Fibroblast of skin of left quadriceps (primary cell): Measurements from ENCODE around the gene PDGFB.

Source experiments
- DNase-seq, 2 experiments: peaks; one replicate each; pipeline ENCODE4 v3.0.0-alpha.2; 2013; ENCODE audit warnings: low read depth in 2 of 2

PDGFB gene

GRCh38 chr22:39254789-39255298 lies 10.1 kb upstream of the PDGFB start:
- DNase-seq: no peak

GRCh38 chr22:39254122-39254521 lies 9.3 kb upstream of the PDGFB start:
- DNase-seq: no peak

- DNase-seq: peak; percentile 59 to 62
Observed at GRCh38 chr22:39253435-39254070, 8.8 kb upstream of the PDGFB start.

- no peak for DNase-seq
Observed at GRCh38 chr22:39252461-39253434, 8.0 kb upstream of the PDGFB start.

GRCh38 chr22:39251762-39252460 lies 7.1 kb upstream of the PDGFB start:
- no peak for DNase-seq

GRCh38 chr22:39250838-39251237 lies 6.1 kb upstream of the PDGFB start:
- no peak for DNase-seq

GRCh38 chr22:39250131-39250530 lies 5.3 kb upstream of the PDGFB start:
- no peak for DNase-seq

GRCh38 chr22:39249086-39249704 lies 4.4 kb upstream of the PDGFB start:
- DNase-seq: no peak

- no peak for DNase-seq
Observed at GRCh38 chr22:39248254-39248653, 3.5 kb upstream of the PDGFB start.

- DNase-seq: no peak
Observed at GRCh38 chr22:39247361-39247760, 2.6 kb upstream of the PDGFB start.

- no peak for DNase-seq
Observed at GRCh38 chr22:39246690-39247332, 2.0 kb upstream of the PDGFB start.

- no peak for DNase-seq
Observed at GRCh38 chr22:39246217-39246616, 1.4 kb upstream of the PDGFB start.

GRCh38 chr22:39245130-39246039 lies 603 bp upstream of the PDGFB start:
- DNase-seq: no peak

- DNase-seq: no peak
Observed at GRCh38 chr22:39244136-39244495, 666 bp downstream of the PDGFB start.

- DNase-seq: no peak
Observed at GRCh38 chr22:39243439-39244135, 1.2 kb downstream of the PDGFB start.

GRCh38 chr22:39242595-39243438 lies 2.0 kb downstream of the PDGFB start:
- DNase-seq: no peak

GRCh38 chr22:39241794-39242594 lies 2.8 kb downstream of the PDGFB start:
- DNase-seq: no peak
